H1 (cell line): ENCODE data around the gene HELZ2. TPM values are rescaled to one million over a fixed set of nuclear protein-coding genes. Genes with fewer than 3 reads are reported as not detected.

Experiments
- CTCF ChIA-PET: fragments of 300-600 bp; sonication (Branson Sonifier 250); formaldehyde crosslinking; loops from one replicate; lab custom pipeline; 2021; ENCODE audit not compliant: partially characterized antibody; lab: Charles Lee
- POLR2A ChIA-PET: fragments of 300-600 bp; sonication (Branson Sonifier 250); formaldehyde crosslinking; loops from one replicate; lab custom pipeline; 2021; ENCODE audit warnings: inconsistent platforms; ENCODE audit not compliant: partially characterized antibody; lab: Charles Lee
- DNase-seq, 2 experiments: peaks; one replicate each; pipeline versions ENCODE4 v3.0.0 to v3.0.0-alpha.2; 2010 to 2022; ENCODE audit warnings: low spot score in 2 of 2, low read depth in 1 of 2, mixed read lengths in 1 of 2
- FAIRE-seq: peaks from 2 replicates; lab custom pipeline; 2011; peaks lifted over from hg19 to GRCh38; lab: Jason Lieb, UNC
- H2AFZ ChIP-seq: 2 replicates; pipeline ENCODE4 v1.8.1; 2012; ENCODE audit warnings: low read length, inconsistent platforms
- H2AK5ac ChIP-seq: 2 replicates; pipeline ENCODE4 v1.6.1; 2013; ENCODE audit warnings: low read depth, low read length
- H2BK120ac ChIP-seq: replicated peaks from 2 replicates; pipeline ENCODE3; 2013; ENCODE audit warnings: low read depth, low read length, inconsistent platforms
- H2BK12ac ChIP-seq: 2 replicates; pipeline ENCODE4 v1.6.1; 2013; ENCODE audit warnings: low read depth, low read length
- H2BK15ac ChIP-seq: 2 replicates; pipeline ENCODE4 v1.6.1; 2013; ENCODE audit warnings: low read length
- H2BK20ac ChIP-seq: 2 replicates; pipeline ENCODE4 v1.6.1; 2013; ENCODE audit warnings: low read length
- H2BK5ac ChIP-seq: 2 replicates; pipeline ENCODE4 v1.6.1; 2013; ENCODE audit warnings: low read depth, low read length
- H3K14ac ChIP-seq: 2 replicates; pipeline ENCODE4 v1.6.1; 2013; ENCODE audit warnings: inconsistent platforms; ENCODE audit not compliant: insufficient read length
- H3K18ac ChIP-seq: 2 replicates; pipeline ENCODE4 v1.6.1; 2013; ENCODE audit warnings: low read length; ENCODE audit errors: extremely low read depth
- H3K23ac ChIP-seq: 2 replicates; pipeline ENCODE4 v1.6.1; 2013; ENCODE audit warnings: inconsistent platforms; ENCODE audit not compliant: insufficient read length
- H3K23me2 ChIP-seq: 2 replicates; pipeline ENCODE4 v1.6.1; 2013; ENCODE audit warnings: low read depth, low read length
- H3K27ac ChIP-seq: 2 replicates; pipeline ENCODE4 v1.6.1; 2011; ENCODE audit warnings: low read depth, low read length, inconsistent platforms
- H3K27me3 ChIP-seq, 4 experiments: replicated peaks in 1 of 4; 1 replicate in 1 of 4; 2 replicates in 3 of 4; pipeline versions ENCODE4 v1.6.1 to v1.8.1; 2011 to 2013; ENCODE audit warnings: low read length in 3 of 4, mild to moderate bottlenecking in 3 of 4, inconsistent platforms in 2 of 4, mixed read lengths in 2 of 4, moderate library complexity in 1 of 4; ENCODE audit not compliant: control insufficient read depth in 3 of 4, insufficient read depth in 3 of 4; ENCODE audit errors: extremely low read depth in 1 of 4
- H3K36me3 ChIP-seq, 4 experiments: 2 replicates each; pipeline versions ENCODE4 v1.6.1 to v1.8.1; 2011 to 2013; ENCODE audit warnings: mild to moderate bottlenecking in 4 of 4, low read length in 3 of 4, moderate library complexity in 2 of 4, control low read depth in 1 of 4, inconsistent platforms in 1 of 4; ENCODE audit not compliant: insufficient read depth in 4 of 4, control insufficient read depth in 2 of 4
- H3K4ac ChIP-seq: replicated peaks from 2 replicates; pipeline ENCODE3; 2013; ENCODE audit warnings: low read length, low read depth, mixed read lengths, inconsistent platforms; ENCODE audit not compliant: insufficient read length
- H3K4me1 ChIP-seq, 4 experiments: replicated peaks in 1 of 4; 1 replicate in 1 of 4; 2 replicates in 3 of 4; pipeline versions ENCODE4 v1.6.1 to v1.8.1; 2011 to 2013; ENCODE audit warnings: low read length in 3 of 4, inconsistent platforms in 2 of 4, mixed read lengths in 1 of 4; ENCODE audit not compliant: insufficient read depth in 4 of 4, control insufficient read depth in 3 of 4
- H3K4me2 ChIP-seq, 2 experiments: 2 replicates each; pipeline versions ENCODE4 v1.6.1 to v1.8.1; 2011 to 2013; ENCODE audit warnings: low read depth in 2 of 2, low read length in 2 of 2, control low read depth in 1 of 2, inconsistent platforms in 1 of 2, mild to moderate bottlenecking in 1 of 2; ENCODE audit not compliant: insufficient read depth in 1 of 2
- H3K4me3 ChIP-seq, 4 experiments: fragments of 200-600, 300-600 bp in 1 of 4; sonication (generic), shearing (Covaris generic), sonication (Bioruptor Twin) in 1 of 4; 2 replicates each; pipeline versions ENCODE4 v1.5.1 to v1.8.1; 2011 to 2016; ENCODE audit warnings: low read length in 4 of 4, low read depth in 3 of 4, control low read depth in 2 of 4, inconsistent platforms in 2 of 4, mild to moderate bottlenecking in 2 of 4, mixed read lengths in 1 of 4, moderate library complexity in 1 of 4; ENCODE audit not compliant: insufficient read depth in 2 of 4; ENCODE audit errors: extremely low read depth in 1 of 4
- H3K56ac ChIP-seq: replicated peaks from 2 replicates; pipeline ENCODE3; 2013; ENCODE audit warnings: low read depth, mild to moderate bottlenecking, mixed read lengths, low read length, inconsistent platforms; ENCODE audit not compliant: insufficient read length
- H3K79me1 ChIP-seq: 2 replicates; pipeline ENCODE4 v1.6.1; 2013; ENCODE audit warnings: low read depth, low read length, control low read depth
- H3K79me2 ChIP-seq, 2 experiments: 2 replicates each; pipeline versions ENCODE4 v1.6.1 to v1.8.1; 2012 to 2013; ENCODE audit warnings: low read length in 2 of 2, mild to moderate bottlenecking in 2 of 2, inconsistent platforms in 1 of 2; ENCODE audit not compliant: insufficient read depth in 2 of 2, control insufficient read depth in 1 of 2
- H3K9ac ChIP-seq, 4 experiments: replicated peaks in 1 of 4; 1 replicate in 1 of 4; 2 replicates in 3 of 4; pipeline versions ENCODE4 v1.6.1 to v1.8.1; 2011 to 2013; ENCODE audit warnings: low read depth in 3 of 4, low read length in 3 of 4, control low read depth in 2 of 4, mild to moderate bottlenecking in 2 of 4, moderate library complexity in 2 of 4, inconsistent platforms in 1 of 4; ENCODE audit errors: extremely low read depth in 1 of 4
- H3K9me3 ChIP-seq, 2 experiments: 2 replicates each; pipeline versions ENCODE4 v1.6.1 to v1.8.1; 2012 to 2013; ENCODE audit warnings: mild to moderate bottlenecking in 2 of 2, moderate library complexity in 2 of 2, control low read depth in 1 of 2, inconsistent platforms in 1 of 2, low read depth in 1 of 2, low read length in 1 of 2, mixed read lengths in 1 of 2; ENCODE audit not compliant: insufficient read depth in 2 of 2
- H4K20me1 ChIP-seq, 2 experiments: replicated peaks in 1 of 2; 2 replicates each; pipeline versions ENCODE3 to v1.8.1; 2011 to 2013; ENCODE audit warnings: inconsistent platforms in 2 of 2, low read length in 2 of 2, mild to moderate bottlenecking in 1 of 2; ENCODE audit not compliant: insufficient read depth in 2 of 2, control insufficient read depth in 1 of 2
- H4K5ac ChIP-seq: 2 replicates; pipeline ENCODE4 v1.6.1; 2013; ENCODE audit warnings: low read length, low read depth, mixed read lengths, inconsistent platforms; ENCODE audit not compliant: insufficient read length
- H4K8ac ChIP-seq: 2 replicates; pipeline ENCODE4 v1.8.0; 2013; ENCODE audit warnings: mild to moderate bottlenecking, moderate library complexity, low read length, inconsistent platforms; ENCODE audit not compliant: insufficient read depth; ENCODE audit errors: extremely low read depth
- H4K91ac ChIP-seq: replicated peaks from 2 replicates; pipeline ENCODE3; 2013; ENCODE audit warnings: low read length, mixed read lengths, inconsistent platforms; ENCODE audit not compliant: insufficient read length
- BCL11A ChIP-seq, 2 experiments: IDR thresholded peaks; one replicate each; pipeline ENCODE4 v1.6.1; 2011; ENCODE audit warnings: low read depth in 2 of 2, low read length in 2 of 2, mild to moderate bottlenecking in 2 of 2
- CBX8 ChIP-seq: fragments of 300-800, 300-1000 bp; sonication (generic); IDR thresholded peaks from 2 replicates; pipeline ENCODE4 v1.7.1; 2016; ENCODE audit warnings: low read depth, low read length, borderline replicate concordance
- CEBPB ChIP-seq: IDR thresholded peaks from 2 replicates; pipeline ENCODE4 v1.6.1; 2012; ENCODE audit warnings: low read depth, low read length
- EZH2 ChIP-seq: fragments of 200-600 bp; sonication (generic); IDR thresholded peaks from 2 replicates; pipeline ENCODE4 v1.7.1; 2012; ENCODE audit warnings: low read depth, mild to moderate bottlenecking, moderate library complexity, low read length, inconsistent platforms; ENCODE audit not compliant: severe bottlenecking
- NANOG ChIP-seq: IDR thresholded peaks from 2 replicates; pipeline ENCODE4 v1.6.1; 2011; ENCODE audit warnings: low read length, low read depth, mild to moderate bottlenecking, inconsistent platforms; ENCODE audit not compliant: insufficient read depth, poor library complexity, severe bottlenecking
- NRF1 ChIP-seq: IDR thresholded peaks from 2 replicates; pipeline ENCODE4 v1.6.1; 2011; ENCODE audit warnings: mild to moderate bottlenecking, low read depth, low read length, improper control_type of control experiment
- RBBP5 ChIP-seq: IDR thresholded peaks from 2 replicates; pipeline ENCODE4 v1.7.1; 2012; ENCODE audit warnings: low read depth, mild to moderate bottlenecking, inconsistent platforms, low read length, moderate library complexity, borderline replicate concordance
- TAF7 ChIP-seq: optimal IDR thresholded peaks from 2 replicates; pipeline ENCODE3; 2011; ENCODE audit warnings: low read depth, mild to moderate bottlenecking, inconsistent platforms, low read length, moderate library complexity, borderline replicate concordance
- TEAD4 ChIP-seq: IDR thresholded peaks from 2 replicates; pipeline ENCODE4 v1.6.1; 2012; ENCODE audit warnings: low read depth, low read length, inconsistent platforms, mixed read lengths
- WGBS, 2 experiments: shearing (Covaris generic) in 1 of 2; methylation state at CpG; one replicate each; pipeline versions ENCODE4 v1.1.6 to v1.1.7; 2013 to 2015; ENCODE audit warnings: low lambda C conversion rate in 2 of 2, mixed read lengths in 2 of 2, inconsistent platforms in 1 of 2, low coverage in 1 of 2, missing lambda C conversion rate in 1 of 2; ENCODE audit not compliant: insufficient replicate concordance in 2 of 2, insufficient coverage in 1 of 2, insufficient read length in 1 of 2; ENCODE audit errors: extremely low coverage in 1 of 2, missing lambda C conversion rate in 1 of 2; 5-methylcytosine and 5-hydroxymethylcytosine counted together
- polyA plus RNA-seq, 7 experiments: library from polyadenylated mRNA; depleted of rRNA in 3 of 7; stranded (reverse) in 5 of 7; unstranded in 2 of 7; fragments of >200 nt in 5 of 7; fragments of 200-250 nt in 2 of 7; gene quantifications; 1 replicate in 5 of 7; 2 replicates in 1 of 7; 4 replicates in 1 of 7; pipeline versions ENCODE4 v1.2.1 to v1.2.3, GENCODE V29; 2011 to 2013; ENCODE audit warnings: missing spikeins in 2 of 7, mixed read lengths in 2 of 7
- total RNA-seq: library from RNA; stranded (reverse); fragmentation: NEBNext Ultra II Directional; extraction: Animal tissue kit (Norgen Biotek cat#: 25700); gene quantifications from 2 replicates; pipeline ENCODE4 v1.2.1, GENCODE V29; 2021
- TF ChIP-seq, protein P1 (sequence below): IDR thresholded peaks from 2 replicates; pipeline ENCODE4 v1.6.1; 2011; ENCODE audit warnings: low read length, improper control_type of control experiment

The HELZ2 gene
- total and polyA plus RNA-seq, 2 of the 8 experiments (the other 6 are each of a cell fraction or from before 2014, with no cell fraction given), result 7.9 to 17.5 TPM

DNA sequence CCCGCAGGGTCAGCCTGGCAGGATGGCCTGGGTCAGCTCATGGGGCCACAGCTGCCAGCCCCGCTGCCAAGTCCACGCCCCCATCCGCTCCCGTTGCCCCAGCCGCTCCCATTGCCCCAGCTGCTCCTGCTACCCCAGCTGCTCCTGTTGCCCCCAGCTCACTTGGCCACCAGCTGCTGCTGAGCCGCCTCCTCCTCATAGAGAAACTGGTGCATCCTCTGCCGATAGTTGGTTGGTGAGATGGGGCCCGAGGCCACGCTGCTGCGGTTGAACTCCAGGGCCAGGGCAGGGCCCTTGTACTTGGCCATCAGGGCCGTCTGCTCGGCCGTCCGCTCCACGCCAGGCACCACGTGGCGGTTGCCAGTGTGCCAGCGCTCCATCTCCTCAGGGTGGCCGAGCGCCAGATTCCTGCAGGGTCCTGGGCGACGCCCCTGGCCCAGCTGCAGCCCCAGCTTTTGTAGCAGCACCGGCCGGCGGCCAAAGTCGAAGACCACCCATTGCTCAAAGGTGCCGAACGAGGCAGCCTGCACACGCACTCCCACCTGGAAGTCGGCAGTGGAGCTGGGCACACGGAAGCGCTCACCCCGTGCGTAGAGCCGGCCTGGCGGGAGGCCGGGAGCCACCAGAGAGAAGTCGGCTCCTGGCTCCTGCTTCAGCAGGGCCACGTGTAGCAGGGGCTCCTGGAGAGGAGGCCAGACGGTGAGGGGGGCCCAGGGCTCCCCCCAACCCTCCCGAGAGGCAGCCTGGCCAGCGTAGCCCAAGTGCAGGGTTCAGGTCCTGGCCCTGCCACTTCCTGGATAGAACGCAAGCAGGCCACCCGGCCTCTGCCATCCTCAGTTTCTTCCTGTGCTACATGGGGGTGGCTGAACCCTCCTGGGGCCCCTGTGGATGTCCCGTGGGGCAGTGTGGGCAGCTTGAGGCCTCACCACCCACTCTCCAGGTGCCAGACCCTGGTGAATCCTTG, 4.8 kb downstream of the HELZ2 start:
- H3K23ac ChIP-seq, result no peak overlapping the region
- H4K20me1 ChIP-seq, result peaks cover 0 to 3% of the 10 kb centered on the region in 2 experiments
- no peak overlapping the region for H2BK120ac ChIP-seq
- H3K4me1 ChIP-seq, result peaks cover 0 to 4% (median 1%) of the 10 kb centered on the region in 4 experiments; a peak in 5 of 7 replicates
- no peak overlapping the region for H4K91ac ChIP-seq
- no peak overlapping the region for H2BK12ac ChIP-seq
- no peak overlapping the region; a peak in 1 of 7 replicates for H3K9ac ChIP-seq
- H3K4me3 ChIP-seq, result no peak overlapping the region
- H3K9me3 ChIP-seq, result no peaks in the 10 kb centered on the region
- no peak overlapping the region for H3K56ac ChIP-seq
- no peak overlapping the region for H3K14ac ChIP-seq
- H2BK20ac ChIP-seq, result no peak overlapping the region
- no peak overlapping the region for H2BK5ac ChIP-seq
- H2AFZ ChIP-seq, result no peak overlapping the region
- no peak overlapping the region for H3K4me2 ChIP-seq
- H2BK15ac ChIP-seq, result no peak overlapping the region
- WGBS, 2 experiments, result 90% methylated on average over 42 of the region's 46 CpGs; no CpG with 5 or more reads in 1 of the 2 experiments
- no peak overlapping the region for H3K27ac ChIP-seq
- H3K79me1 ChIP-seq, result no peaks in the 10 kb centered on the region
- no peaks in the 10 kb centered on the region; the same call in 1 of the 2 replicates for H3K23me2 ChIP-seq
- DNase-seq (no peak), FAIRE-seq (no peak)
- H4K5ac ChIP-seq, result no peak overlapping the region
- H4K8ac ChIP-seq, result peak overlapping the region; percentile 51; the same call in 1 of the 2 replicates
- no peaks in the 10 kb centered on the region; a peak in 1 of 8 replicates for H3K36me3 ChIP-seq
- H3K27me3 ChIP-seq, result no peaks in the 10 kb centered on the region; a peak in 1 of 7 replicates
- no peak overlapping the region for H2AK5ac ChIP-seq
- H3K4ac ChIP-seq, result no peak overlapping the region
- no peak overlapping the region for H3K18ac ChIP-seq
- no peaks in the 10 kb centered on the region for H3K79me2 ChIP-seq
- ChIA-PET CTCF (interaction anchor here (1.2 to 2.6 kb wide), 3 partner anchors 11 to 31 kb away, joined by 3 to 8 read pairs (median 4); no protein-coding TSS in a partner anchor), POLR2A (no interaction called here)
- TF ChIP-seq TAF7 (no peak), TEAD4 (no peak), BCL11A (IDR thresholded peaks at IDR 0.05; ENCODE audit: low read depth in 2 of 2, low read length in 2 of 2) (no peak), CEBPB (no peak), RBBP5 (no peak), EZH2 (no peak), CBX8 (no peak), NRF1 (no peak), NANOG (no peak)
- TF ChIP-seq, protein P1, sequence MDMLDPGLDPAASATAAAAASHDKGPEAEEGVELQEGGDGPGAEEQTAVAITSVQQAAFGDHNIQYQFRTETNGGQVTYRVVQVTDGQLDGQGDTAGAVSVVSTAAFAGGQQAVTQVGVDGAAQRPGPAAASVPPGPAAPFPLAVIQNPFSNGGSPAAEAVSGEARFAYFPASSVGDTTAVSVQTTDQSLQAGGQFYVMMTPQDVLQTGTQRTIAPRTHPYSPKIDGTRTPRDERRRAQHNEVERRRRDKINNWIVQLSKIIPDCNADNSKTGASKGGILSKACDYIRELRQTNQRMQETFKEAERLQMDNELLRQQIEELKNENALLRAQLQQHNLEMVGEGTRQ, result no peak
